ENCODE data around the gene GRIP1. TPM values are rescaled to one million over a fixed set of nuclear protein-coding genes. Genes with fewer than 3 reads are reported as not detected.

The GRIP1 gene
- total RNA-seq, 2 experiments from 2014 or later = 0.53 to 0.95 TPM

- POLR2A ChIA-PET = no interaction called here
- H3K27me3 Mint-ChIP-seq = peaks cover 6% of the 10 kb centered on the region
- intact Hi-C loops (cut with micrococcal nuclease) = no loop called here
Observed at GRCh38 chr12:66603461-66603860, 75.4 kb downstream of the GRIP1 start.

GRCh38 chr12:66602483-66603143, 76.3 kb downstream of the GRIP1 start:
- no peak overlapping the region for H3K4me3 Mint-ChIP-seq

More at GRCh38 chr12:66603461-66603860, 75.4 kb downstream of the GRIP1 start:
- Mint-ChIP-seq H3K36me3 (no peaks in the 10 kb centered on the region), H3K27ac (no peak overlapping the region), H3K4me3 (no peak overlapping the region), H3K4me1 (ENCODE audit: low read depth) (no peaks in the 10 kb centered on the region), H3K9me3 (no peaks in the 10 kb centered on the region)
- CTCF ChIA-PET = interaction anchor here (0.6 kb wide), 1 partner anchor 8 kb away, joined by 3 read pairs; no protein-coding TSS in a partner anchor
- DNase-seq = no peak

GRCh38 chr12:66600903-66601302, 78.0 kb downstream of the GRIP1 start:
- POLR2A ChIA-PET = no interaction called here
- Mint-ChIP-seq H3K27me3 (peaks cover 6% of the 10 kb centered on the region), H3K4me1 (ENCODE audit: low read depth) (no peaks in the 10 kb centered on the region)

More at GRCh38 chr12:66602483-66603143, 76.3 kb downstream of the GRIP1 start:
- DNase-seq = no peak
- Mint-ChIP-seq H3K27me3 (peaks cover 6% of the 10 kb centered on the region), H3K9me3 (no peaks in the 10 kb centered on the region), H3K27ac (no peak overlapping the region), H3K36me3 (no peaks in the 10 kb centered on the region), H3K4me1 (ENCODE audit: low read depth) (no peaks in the 10 kb centered on the region)
- intact Hi-C loops (cut with micrococcal nuclease) = no loop called here
- ChIA-PET CTCF (interaction anchor here (0.6 kb wide), 1 partner anchor 9 kb away, joined by 3 read pairs; no protein-coding TSS in a partner anchor), POLR2A (no interaction called here)

GRCh38 chr12:66599816-66600215, 79.1 kb downstream of the GRIP1 start:
- Mint-ChIP-seq H3K27me3 (peaks cover 1% of the 10 kb centered on the region), H3K4me1 (ENCODE audit: low read depth) (no peaks in the 10 kb centered on the region), H3K4me3 (no peak overlapping the region), H3K9me3 (no peaks in the 10 kb centered on the region), H3K36me3 (no peaks in the 10 kb centered on the region), H3K27ac (no peak overlapping the region)
- ChIA-PET POLR2A (no interaction called here), CTCF (no interaction called here)
- DNase-seq = no peak
- intact Hi-C loops (cut with micrococcal nuclease) = no loop called here

More at GRCh38 chr12:66600903-66601302, 78.0 kb downstream of the GRIP1 start:
- Mint-ChIP-seq H3K9me3 (no peaks in the 10 kb centered on the region), H3K36me3 (no peaks in the 10 kb centered on the region), H3K27ac (no peak overlapping the region), H3K4me3 (no peak overlapping the region)
- DNase-seq = no peak
- CTCF ChIA-PET = no interaction called here
- intact Hi-C loops (cut with micrococcal nuclease) = no loop called here

- Mint-ChIP-seq H3K4me1 (ENCODE audit: low read depth) (no peaks in the 10 kb centered on the region), H3K9me3 (no peaks in the 10 kb centered on the region), H3K27ac (no peak overlapping the region), H3K36me3 (no peaks in the 10 kb centered on the region), H3K4me3 (no peak overlapping the region), H3K27me3 (peaks cover 3% of the 10 kb centered on the region)
- intact Hi-C loops (cut with micrococcal nuclease) = no loop called here
- ChIA-PET CTCF (no interaction called here), POLR2A (no interaction called here)
- DNase-seq = no peak
Observed at GRCh38 chr12:66598608-66599007, 80.3 kb downstream of the GRIP1 start.

GRCh38 chr12:66598079-66598478, 80.8 kb downstream of the GRIP1 start:
- Mint-ChIP-seq H3K4me1 (ENCODE audit: low read depth) (no peaks in the 10 kb centered on the region), H3K27me3 (peaks cover 3% of the 10 kb centered on the region), H3K27ac (no peak overlapping the region), H3K36me3 (no peaks in the 10 kb centered on the region), H3K4me3 (no peak overlapping the region), H3K9me3 (no peaks in the 10 kb centered on the region)
- intact Hi-C loops (cut with micrococcal nuclease) = no loop called here
- POLR2A ChIA-PET = no interaction called here
- CTCF ChIA-PET = no interaction called here
- no peak for DNase-seq

- no peaks in the 10 kb centered on the region for H3K36me3 Mint-ChIP-seq
- no peak overlapping the region for H3K27ac Mint-ChIP-seq
- ChIA-PET CTCF (no interaction called here), POLR2A (no interaction called here)
- H3K4me1 Mint-ChIP-seq (ENCODE audit: low read depth) = no peaks in the 10 kb centered on the region
- no peaks in the 10 kb centered on the region for H3K9me3 Mint-ChIP-seq
- intact Hi-C loops (cut with micrococcal nuclease) = no loop called here
- H3K27me3 Mint-ChIP-seq = peaks cover 2% of the 10 kb centered on the region
- no peak overlapping the region for H3K4me3 Mint-ChIP-seq
- no peak for DNase-seq
Observed at GRCh38 chr12:66596199-66596598, 82.7 kb downstream of the GRIP1 start.

- H3K9me3 Mint-ChIP-seq = no peaks in the 10 kb centered on the region
- no peak overlapping the region for H3K4me3 Mint-ChIP-seq
- no peak for DNase-seq
- intact Hi-C loops (cut with micrococcal nuclease) = no loop called here
- no peaks in the 10 kb centered on the region for H3K36me3 Mint-ChIP-seq
- no peaks in the 10 kb centered on the region for H3K4me1 Mint-ChIP-seq (ENCODE audit: low read depth)
- no peak overlapping the region for H3K27ac Mint-ChIP-seq
- ChIA-PET POLR2A (no interaction called here), CTCF (no interaction called here)
- peaks cover 3% of the 10 kb centered on the region for H3K27me3 Mint-ChIP-seq
Observed at GRCh38 chr12:66594688-66595087, 84.2 kb downstream of the GRIP1 start.

GRCh38 chr12:66590275-66590985, 88.4 kb downstream of the GRIP1 start:
- H3K9me3 Mint-ChIP-seq = no peaks in the 10 kb centered on the region
- DNase-seq = no peak
- ChIA-PET CTCF (no interaction called here), POLR2A (no interaction called here)
- intact Hi-C loops (cut with micrococcal nuclease) = no loop called here
- H3K4me3 Mint-ChIP-seq = no peak overlapping the region
- no peaks in the 10 kb centered on the region for H3K36me3 Mint-ChIP-seq
- H3K27ac Mint-ChIP-seq = no peak overlapping the region
- H3K4me1 Mint-ChIP-seq (ENCODE audit: low read depth) = no peaks in the 10 kb centered on the region
- H3K27me3 Mint-ChIP-seq = peaks cover 5% of the 10 kb centered on the region

GRCh38 chr12:66589095-66589494, 89.8 kb downstream of the GRIP1 start:
- DNase-seq = no peak
- Mint-ChIP-seq H3K27me3 (peaks cover 3% of the 10 kb centered on the region), H3K9me3 (peaks cover 4% of the 10 kb centered on the region), H3K27ac (no peak overlapping the region), H3K4me3 (no peak overlapping the region), H3K4me1 (ENCODE audit: low read depth) (no peaks in the 10 kb centered on the region), H3K36me3 (no peaks in the 10 kb centered on the region)
- CTCF ChIA-PET = no interaction called here
- intact Hi-C loops (cut with micrococcal nuclease) = no loop called here
- POLR2A ChIA-PET = no interaction called here

GRCh38 chr12:66587912-66588311, 91.0 kb downstream of the GRIP1 start:
- H3K4me1 Mint-ChIP-seq (ENCODE audit: low read depth) = no peaks in the 10 kb centered on the region
- peaks cover 3% of the 10 kb centered on the region for H3K27me3 Mint-ChIP-seq
- POLR2A ChIA-PET = no interaction called here
- H3K27ac Mint-ChIP-seq = no peak overlapping the region
- intact Hi-C loops (cut with micrococcal nuclease) = no loop called here
- peaks cover 4% of the 10 kb centered on the region for H3K9me3 Mint-ChIP-seq
- CTCF ChIA-PET = no interaction called here
- H3K4me3 Mint-ChIP-seq = no peak overlapping the region
- DNase-seq = no peak
- no peaks in the 10 kb centered on the region for H3K36me3 Mint-ChIP-seq

GRCh38 chr12:66584673-66585072, 94.2 kb downstream of the GRIP1 start:
- Mint-ChIP-seq H3K9me3 (peaks cover 7% of the 10 kb centered on the region), H3K4me1 (ENCODE audit: low read depth) (no peaks in the 10 kb centered on the region), H3K27me3 (peaks cover 2% of the 10 kb centered on the region), H3K27ac (no peak overlapping the region), H3K4me3 (no peak overlapping the region), H3K36me3 (no peaks in the 10 kb centered on the region)
- ChIA-PET CTCF (no interaction called here), POLR2A (no interaction called here)
- intact Hi-C loops (cut with micrococcal nuclease) = no loop called here
- no peak for DNase-seq

GRCh38 chr12:66573605-66574004, 105.3 kb downstream of the GRIP1 start:
- Mint-ChIP-seq H3K9me3 (no peaks in the 10 kb centered on the region), H3K27ac (no peak overlapping the region), H3K4me3 (no peak overlapping the region), H3K36me3 (no peaks in the 10 kb centered on the region), H3K27me3 (no peaks in the 10 kb centered on the region), H3K4me1 (ENCODE audit: low read depth) (no peaks in the 10 kb centered on the region)
- POLR2A ChIA-PET = no interaction called here
- intact Hi-C loops (cut with micrococcal nuclease) = no loop called here
- no peak for DNase-seq
- CTCF ChIA-PET = no interaction called here

Measured in activated CD4-positive, alpha-beta memory T cell treated with anti-CD3 and anti-CD28 coated beads for 36 hours (primary cell).